Astrocyte of the spinal cord (primary cell): ENCODE results near the gene ULK4.
"Not testable (repeated sequence)": the region's sequence is repeated elsewhere in the genome, so short reads cannot be mapped to it uniquely, and the experiment has no call there.

Experiments used
- DNase-seq: peaks from one replicate; pipeline ENCODE4 v3.0.0; 2011; ENCODE audit warnings: low read depth, low spot score
- H3K4me3 ChIP-seq: 2 replicates; pipeline ENCODE4 v1.5.1; 2011; ENCODE audit warnings: low read depth, mild to moderate bottlenecking, low read length, moderate library complexity
- in situ Hi-C: cut with HindIII; loops from 2 replicates; pipeline ENCODE4 v1.10.0; 2017; ENCODE audit warnings: low sequenced_read_pairs
- TF ChIP-seq, protein P1 (sequence below): IDR thresholded peaks from 2 replicates; pipeline ENCODE4 v1.5.1; 2012; ENCODE audit warnings: low read depth, mild to moderate bottlenecking, low read length, inconsistent platforms

Gene ULK4

GRCh38 chr3:41986561-41986960, 24.7 kb upstream of the ULK4 start:
- H3K4me3 ChIP-seq = no peak overlapping the region
- in situ Hi-C loops = no loop called here
- TF ChIP-seq, protein P1, sequence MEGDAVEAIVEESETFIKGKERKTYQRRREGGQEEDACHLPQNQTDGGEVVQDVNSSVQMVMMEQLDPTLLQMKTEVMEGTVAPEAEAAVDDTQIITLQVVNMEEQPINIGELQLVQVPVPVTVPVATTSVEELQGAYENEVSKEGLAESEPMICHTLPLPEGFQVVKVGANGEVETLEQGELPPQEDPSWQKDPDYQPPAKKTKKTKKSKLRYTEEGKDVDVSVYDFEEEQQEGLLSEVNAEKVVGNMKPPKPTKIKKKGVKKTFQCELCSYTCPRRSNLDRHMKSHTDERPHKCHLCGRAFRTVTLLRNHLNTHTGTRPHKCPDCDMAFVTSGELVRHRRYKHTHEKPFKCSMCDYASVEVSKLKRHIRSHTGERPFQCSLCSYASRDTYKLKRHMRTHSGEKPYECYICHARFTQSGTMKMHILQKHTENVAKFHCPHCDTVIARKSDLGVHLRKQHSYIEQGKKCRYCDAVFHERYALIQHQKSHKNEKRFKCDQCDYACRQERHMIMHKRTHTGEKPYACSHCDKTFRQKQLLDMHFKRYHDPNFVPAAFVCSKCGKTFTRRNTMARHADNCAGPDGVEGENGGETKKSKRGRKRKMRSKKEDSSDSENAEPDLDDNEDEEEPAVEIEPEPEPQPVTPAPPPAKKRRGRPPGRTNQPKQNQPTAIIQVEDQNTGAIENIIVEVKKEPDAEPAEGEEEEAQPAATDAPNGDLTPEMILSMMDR = no peak
- no peak for DNase-seq

- TF ChIP-seq, protein P1 = no peak
- DNase-seq = no peak
- in situ Hi-C loops = no loop called here
- H3K4me3 ChIP-seq = no peak overlapping the region
These were observed 23.1 kb upstream of the ULK4 start for GRCh38 chr3:41985018-41985417.

- DNase-seq, H3K4me3 ChIP-seq, in situ Hi-C loops: not testable (repeated sequence)
These were observed 21.2 kb upstream of the ULK4 start for GRCh38 chr3:41983091-41983490.

GRCh38 chr3:41977401-41977800, 15.5 kb upstream of the ULK4 start:
- H3K4me3 ChIP-seq, DNase-seq, in situ Hi-C loops: not testable (repeated sequence)

DNA sequence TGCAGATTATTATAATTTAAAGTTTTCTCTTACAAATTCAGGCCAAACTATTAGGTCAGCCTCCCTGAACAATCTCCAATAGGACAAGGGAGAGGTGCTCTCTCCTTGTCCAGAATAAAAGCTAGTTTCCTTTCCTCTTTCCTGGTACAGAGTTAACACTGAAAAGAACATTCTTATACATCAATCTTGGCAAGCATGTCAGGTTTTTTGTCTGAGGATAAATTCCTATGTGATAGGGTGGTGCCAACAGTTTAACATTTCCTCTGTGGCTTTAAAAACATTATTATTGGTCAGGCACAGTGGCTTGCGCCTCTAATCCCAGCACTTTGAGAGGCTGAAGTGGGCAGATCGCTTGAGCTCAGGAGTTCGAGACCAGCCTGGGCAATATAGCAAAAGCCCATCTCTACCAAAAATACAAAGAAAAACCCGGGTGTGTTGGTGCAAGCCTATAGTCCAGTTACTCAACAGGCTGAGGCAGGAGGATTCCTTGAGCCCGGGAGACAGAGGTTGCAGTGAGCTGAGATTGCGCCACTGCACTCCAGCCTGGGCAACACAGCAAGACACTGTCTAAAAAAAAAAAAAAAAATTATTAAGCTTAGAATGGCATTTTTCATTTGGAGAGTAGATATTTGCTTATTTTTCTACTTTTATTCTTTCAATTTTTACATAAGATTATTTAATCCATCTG, 13.7 kb upstream of the ULK4 start:
- TF ChIP-seq, protein P1 = no peak
- in situ Hi-C loops = no loop called here
- no peak for DNase-seq

DNA sequence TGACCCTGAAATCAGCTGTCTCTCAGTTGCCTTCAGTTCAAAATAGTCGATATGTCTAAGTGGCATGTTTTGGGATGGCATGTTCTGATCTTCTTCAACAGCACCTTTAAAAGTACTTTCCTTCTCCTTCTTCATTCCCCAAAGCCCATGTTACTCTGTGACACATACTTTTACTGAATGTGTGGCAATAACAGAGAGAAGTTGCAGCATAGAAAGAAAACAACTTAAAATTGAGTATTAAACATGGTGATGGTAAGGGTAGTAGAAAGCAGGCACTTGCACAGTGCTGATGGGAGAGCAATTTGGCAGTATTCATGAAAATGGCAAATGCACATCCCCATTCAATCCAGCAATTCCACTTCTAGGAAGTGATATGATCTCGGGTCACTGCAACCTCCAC, 12.3 kb upstream of the ULK4 start:
- in situ Hi-C loops = no loop called here
- H3K4me3 ChIP-seq = no peak overlapping the region
- no peak for DNase-seq

More for the DNA sequence above, 13.7 kb upstream of the ULK4 start:
- no peak overlapping the region for H3K4me3 ChIP-seq

GRCh38 chr3:41972802-41973201, 10.9 kb upstream of the ULK4 start:
- in situ Hi-C loops = no loop called here
- no peak for DNase-seq
- TF ChIP-seq, protein P1 = no peak
- no peak overlapping the region for H3K4me3 ChIP-seq

More for the DNA sequence above, 12.3 kb upstream of the ULK4 start:
- TF ChIP-seq, protein P1 = no peak

GRCh38 chr3:41966206-41966605, 4.3 kb upstream of the ULK4 start:
- DNase-seq = no peak
- TF ChIP-seq, protein P1 = no peak
- no peak overlapping the region for H3K4me3 ChIP-seq
- in situ Hi-C loops = no loop called here
